DOHH2 (cell line): Measurements from ENCODE around the gene FAM111B.

Experiments used
- EZH2phosphoT487 ChIP-seq: fragments of 200-600 bp; sonication (generic); IDR thresholded peaks from 2 replicates; pipeline ENCODE4 v1.6.1; 2017; ENCODE audit warnings: borderline replicate concordance, mild to moderate bottlenecking, antibody characterized with exemption, low read length, moderate library complexity, mixed read lengths
- TF ChIP-seq, protein P1 (sequence below): fragments of 200-600 bp; sonication (generic); IDR thresholded peaks from one replicate; pipeline ENCODE4 v1.5.1; 2014; ENCODE audit warnings: antibody characterized with exemption, mild to moderate bottlenecking, low read depth, low read length; ENCODE audit not compliant: poor library complexity, severe bottlenecking

GRCh38 chr11:59135648-59136461 is 28.8 kb downstream of the FAM111B start:
- TF ChIP-seq EZH2phosphoT487: no peak
- TF ChIP-seq, protein P1, sequence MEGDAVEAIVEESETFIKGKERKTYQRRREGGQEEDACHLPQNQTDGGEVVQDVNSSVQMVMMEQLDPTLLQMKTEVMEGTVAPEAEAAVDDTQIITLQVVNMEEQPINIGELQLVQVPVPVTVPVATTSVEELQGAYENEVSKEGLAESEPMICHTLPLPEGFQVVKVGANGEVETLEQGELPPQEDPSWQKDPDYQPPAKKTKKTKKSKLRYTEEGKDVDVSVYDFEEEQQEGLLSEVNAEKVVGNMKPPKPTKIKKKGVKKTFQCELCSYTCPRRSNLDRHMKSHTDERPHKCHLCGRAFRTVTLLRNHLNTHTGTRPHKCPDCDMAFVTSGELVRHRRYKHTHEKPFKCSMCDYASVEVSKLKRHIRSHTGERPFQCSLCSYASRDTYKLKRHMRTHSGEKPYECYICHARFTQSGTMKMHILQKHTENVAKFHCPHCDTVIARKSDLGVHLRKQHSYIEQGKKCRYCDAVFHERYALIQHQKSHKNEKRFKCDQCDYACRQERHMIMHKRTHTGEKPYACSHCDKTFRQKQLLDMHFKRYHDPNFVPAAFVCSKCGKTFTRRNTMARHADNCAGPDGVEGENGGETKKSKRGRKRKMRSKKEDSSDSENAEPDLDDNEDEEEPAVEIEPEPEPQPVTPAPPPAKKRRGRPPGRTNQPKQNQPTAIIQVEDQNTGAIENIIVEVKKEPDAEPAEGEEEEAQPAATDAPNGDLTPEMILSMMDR: peak; percentile 97
